Esophagus squamous epithelium (tissue), 4 donors: ENCODE data around the gene SOAT2.

Experiments
- CTCF ChIP-seq, 6 experiments: fragments of 450-650 bp in 4 of 6; fragments of 200-600 bp in 2 of 6; sonication (generic) in 2 of 6; IDR thresholded peaks; one replicate each; pipeline ENCODE4 v1.5.1; 2016 to 2019; ENCODE audit warnings: antibody characterized with exemption in 6 of 6, mild to moderate bottlenecking in 4 of 6, moderate library complexity in 4 of 6
- POLR2A ChIP-seq, 4 donors: fragments of 450-650 bp; IDR thresholded peaks; one replicate each; pipeline ENCODE4 v1.6.1; 2017; ENCODE audit warnings: antibody characterized with exemption in 4 of 4, mild to moderate bottlenecking in 4 of 4, moderate library complexity in 3 of 4

- TF ChIP-seq CTCF (IDR thresholded peaks at IDR 0.05) (no peak), POLR2A (IDR thresholded peaks at IDR 0.05) (no peak)
Measured at GRCh38 chr12:53091756-53092155, 11.5 kb upstream of the SOAT2 start.
